GM12878 (cell line): ENCODE results near the gene TRUB1. TPM values are rescaled to one million over a fixed set of nuclear protein-coding genes. Genes with fewer than 3 reads are reported as not detected.

ENCODE experiments used
- ATAC-seq: fragments of 200-7000 bp; cut with Tn5 transposase; 3 replicates; pipeline ENCODE4 v1.9.1; 2020; ENCODE audit warnings: mild to moderate bottlenecking, moderate library complexity
- BruUV-seq: library from RNA; stranded (reverse); fragments of 400-500 nt; replicated peaks from 2 replicates; lab custom pipeline; 2021; lab: Mats Ljungman, UMichigan
- CTCF ChIA-PET: fragments of 300-600 bp; sonication (Branson Sonifier 250); formaldehyde crosslinking; extraction: SDS; loops from one replicate; lab custom pipeline; 2021; ENCODE audit warnings: inconsistent platforms; lab: Yijun Ruan, JAX
- POLR2A ChIA-PET: fragments of 350-600 bp; formaldehyde crosslinking; extraction: SDS; loops from one replicate; lab custom pipeline; 2021; ENCODE audit warnings: inconsistent platforms; lab: Charles Lee
- RAD21 ChIA-PET: fragments of 300-600 bp; sonication (Branson Sonifier 250); formaldehyde crosslinking; loops from one replicate; lab custom pipeline; 2023; ENCODE audit warnings: antibody characterized with exemption; ENCODE audit not compliant: unreplicated experiment; lab: Charles Lee
- SMC1A ChIA-PET: fragments of 300-600 bp; sonication (Branson Sonifier 250); formaldehyde crosslinking; loops from one replicate; lab custom pipeline; 2023; ENCODE audit not compliant: unreplicated experiment, uncharacterized antibody; lab: Charles Lee
- DNase-seq: peaks from one replicate; pipeline ENCODE4 v3.0.0-alpha.2; 2011; ENCODE audit warnings: low read depth, low spot score
- FAIRE-seq: peaks from 3 replicates; lab custom pipeline; 2011; peaks lifted over from hg19 to GRCh38; lab: Jason Lieb, UNC
- H2AFZ ChIP-seq: 2 replicates; pipeline ENCODE4 v1.6.0; 2011; ENCODE audit warnings: low read depth, low read length, control low read depth; ENCODE audit not compliant: control insufficient read depth
- H3K27ac ChIP-seq: 2 replicates; pipeline ENCODE4 v1.5.1; 2011; ENCODE audit warnings: control low read depth; ENCODE audit not compliant: control insufficient read depth, insufficient read depth
- H3K27me3 ChIP-seq, 2 experiments: replicated peaks in 1 of 2; 2 replicates each; pipeline versions ENCODE4 v1.6.0 to v1.6.1; 2011; ENCODE audit warnings: low read length in 1 of 2; ENCODE audit not compliant: control insufficient read depth in 2 of 2, insufficient read depth in 2 of 2
- H3K36me3 ChIP-seq, 2 experiments: 2 replicates each; pipeline ENCODE4 v1.5.1; 2011; ENCODE audit warnings: low read length in 1 of 2; ENCODE audit not compliant: control insufficient read depth in 2 of 2, insufficient read depth in 2 of 2
- H3K4me1 ChIP-seq: 2 replicates; pipeline ENCODE4 v1.6.1; 2011; ENCODE audit warnings: mild to moderate bottlenecking, low read length, moderate library complexity, mixed read lengths; ENCODE audit not compliant: control insufficient read depth, insufficient read depth
- H3K4me2 ChIP-seq: 2 replicates; pipeline ENCODE4 v1.6.0; 2011; ENCODE audit warnings: control low read depth; ENCODE audit not compliant: control insufficient read depth, insufficient read depth
- H3K4me3 ChIP-seq: fragments of 200-600 bp; sonication (generic); 2 replicates; pipeline ENCODE4 v1.5.1; 2016
- H3K79me2 ChIP-seq: 2 replicates; pipeline ENCODE4 v1.6.0; 2011; ENCODE audit warnings: low read length; ENCODE audit not compliant: control insufficient read depth, insufficient read depth
- H3K9ac ChIP-seq: 2 replicates; pipeline ENCODE4 v1.8.0; 2011; ENCODE audit warnings: low read length, control low read depth, mixed read lengths; ENCODE audit not compliant: control insufficient read depth, insufficient read depth
- H3K9me3 ChIP-seq: replicated peaks from 3 replicates; pipeline ENCODE4 v1.5.1; 2011; ENCODE audit warnings: mild to moderate bottlenecking, low read length; ENCODE audit not compliant: control insufficient read depth, insufficient read depth
- H4K20me1 ChIP-seq: 2 replicates; pipeline ENCODE4 v1.6.0; 2011; ENCODE audit not compliant: control insufficient read depth, insufficient read depth
- CBX5 ChIP-seq: sonication (generic); IDR thresholded peaks from 2 replicates; pipeline ENCODE4 v1.6.1; 2016; ENCODE audit warnings: low read depth, moderate library complexity, mild to moderate bottlenecking, inconsistent platforms
- EP300 ChIP-seq, 2 experiments: fragments of 150-350 bp in 1 of 2; IDR thresholded peaks; 2 replicates each; pipeline ENCODE4 v1.6.1; 2011 to 2012; ENCODE audit warnings: low read depth in 2 of 2, low read length in 2 of 2, borderline replicate concordance in 1 of 2, improper control_type of control experiment in 1 of 2, inconsistent platforms in 1 of 2; ENCODE audit not compliant: control insufficient read depth in 1 of 2
- FOS ChIP-seq: IDR thresholded peaks from 3 replicates; pipeline ENCODE4 v1.6.1; 2011; ENCODE audit warnings: borderline replicate concordance; ENCODE audit not compliant: insufficient read length; ENCODE audit errors: extremely low read depth
- FOXK2 ChIP-seq: fragments of 450-650 bp; IDR thresholded peaks from 2 replicates; pipeline ENCODE4 v1.6.1; 2017; ENCODE audit warnings: mild to moderate bottlenecking, moderate library complexity
- IKZF1 ChIP-seq: fragments of 450-650 bp; conservative IDR thresholded peaks from 2 replicates; pipeline ENCODE4 v1.6.1; 2017; ENCODE audit warnings: antibody characterized with exemption, mild to moderate bottlenecking
- JUNB ChIP-seq: IDR thresholded peaks from 2 replicates; pipeline ENCODE4 v1.6.1; 2016; ENCODE audit warnings: antibody characterized with exemption, mild to moderate bottlenecking
- NR2C2 ChIP-seq: IDR thresholded peaks from 2 replicates; pipeline ENCODE4 v1.6.1; 2011; ENCODE audit warnings: borderline replicate concordance, low read depth; ENCODE audit not compliant: control insufficient read depth, insufficient read length
- RAD51 ChIP-seq: fragments of 450-650 bp; IDR thresholded peaks from 2 replicates; pipeline ENCODE4 v1.6.1; 2016; ENCODE audit warnings: moderate library complexity, mild to moderate bottlenecking, inconsistent platforms
- SP1 ChIP-seq: IDR thresholded peaks from one replicate; pipeline ENCODE4 v1.6.1; 2011; ENCODE audit warnings: low read depth, low read length
- TARDBP ChIP-seq: IDR thresholded peaks from 2 replicates; pipeline ENCODE4 v1.6.1; 2016; ENCODE audit warnings: borderline replicate concordance
- YBX1 ChIP-seq: fragments of 450-650 bp; IDR thresholded peaks from 2 replicates; pipeline ENCODE4 v1.6.1; 2016; ENCODE audit warnings: antibody characterized with exemption
- in situ Hi-C: fragments of 300-500 bp; cut with MboI; formaldehyde crosslinking; loops from 9 replicates; pipeline ENCODE4 v1.14.3; 2018; ENCODE audit warnings: mixed read lengths
- intact Hi-C: fragments of 100-400 bp; cut with micrococcal nuclease; formaldehyde crosslinking; loops from one replicate; pipeline ENCODE4 v1.14.2; 2022; ENCODE audit not compliant: unreplicated experiment
- polyA plus RNA-seq, 11 experiments: library from polyadenylated mRNA; depleted of rRNA in 4 of 11; unstranded in 6 of 11; stranded (reverse) in 5 of 11; fragments of >200 nt; fragmentation: Nextera tagmentation in 4 of 11; fragmentation: Illumina TruSeq in 1 of 11; extraction: Ambion mirVana in 4 of 11; extraction: Trizol in 1 of 11; gene quantifications; 1 replicate in 1 of 11; 2 replicates in 10 of 11; pipeline versions ENCODE4 v1.2.1 to v1.2.3, GENCODE V29; 2011 to 2016; ENCODE audit warnings: inconsistent platforms in 2 of 11, missing spikeins in 2 of 11, low read depth in 1 of 11
- total RNA-seq, 4 experiments: library from RNA; depleted of rRNA in 3 of 4; stranded (reverse); fragments of >200 nt in 3 of 4; fragmentation: Illumina TruSeq in 1 of 4; extraction: Trizol in 1 of 4; gene quantifications; 2 replicates each; pipeline versions ENCODE4 v1.2.1 to v1.2.3, GENCODE V29; 2013 to 2021
- TF ChIP-seq, protein P1 (sequence below): IDR thresholded peaks from 2 replicates; pipeline ENCODE4 v1.6.1; 2011; ENCODE audit warnings: low read depth, low read length, improper control_type of control experiment, borderline replicate concordance
- TF ChIP-seq, protein P2 (sequence below): fragments of 450-650 bp; formaldehyde crosslinking; IDR thresholded peaks from 2 replicates; pipeline ENCODE4 v1.4.0; 2020; ENCODE audit warnings: mild to moderate bottlenecking, moderate library complexity
- TF ChIP-seq, protein P3 (sequence below): fragments of 450-650 bp; IDR thresholded peaks from 2 replicates; pipeline ENCODE4 v1.6.1; 2014; ENCODE audit warnings: mild to moderate bottlenecking
- TF ChIP-seq, protein P4 (sequence below): IDR thresholded peaks from 2 replicates; pipeline ENCODE4 v1.6.1; 2012; ENCODE audit warnings: low read depth, low read length, improper control_type of control experiment

TRUB1 gene
- total and polyA plus RNA-seq, 10 of the 15 experiments (the other 5 are each of a cell fraction or from before 2014, with no cell fraction given), result 8.1 to 24.0 (median 15.9) TPM

DNA sequence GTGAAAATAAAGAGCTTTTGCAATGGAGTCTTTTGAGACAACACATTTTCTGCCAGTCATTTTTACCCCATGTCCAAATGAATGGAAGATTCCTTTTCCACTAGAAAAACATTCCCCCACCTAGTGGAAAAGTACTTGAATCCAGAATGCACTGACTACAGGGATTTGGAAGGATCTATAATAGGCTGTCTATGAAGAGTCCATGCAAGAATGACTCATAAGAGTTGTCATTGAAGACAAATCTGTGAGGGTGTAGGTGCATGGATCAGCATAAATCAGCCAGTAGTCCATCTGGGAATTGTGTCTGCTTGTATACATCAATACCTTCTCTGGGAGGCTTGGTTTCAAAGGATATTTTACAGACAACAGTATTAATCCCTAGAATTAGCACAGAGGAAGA lies 32.5 kb upstream of the TRUB1 start:
- in situ Hi-C loops, result no loop called here
- H2AFZ ChIP-seq, result no peak overlapping the region
- no peaks in the 10 kb centered on the region for H4K20me1 ChIP-seq
- H3K27me3 ChIP-seq, result no peaks in the 10 kb centered on the region
- no peak overlapping the region for H3K9ac ChIP-seq
- no peak for TF ChIP-seq EP300 (IDR thresholded peaks at IDR 0.05; ENCODE audit: borderline replicate concordance in 1 of 2, control insufficient read depth in 1 of 2, low read depth in 2 of 2, low read length in 2 of 2)
- no peak for TF ChIP-seq CBX5
- TF ChIP-seq, protein P1, sequence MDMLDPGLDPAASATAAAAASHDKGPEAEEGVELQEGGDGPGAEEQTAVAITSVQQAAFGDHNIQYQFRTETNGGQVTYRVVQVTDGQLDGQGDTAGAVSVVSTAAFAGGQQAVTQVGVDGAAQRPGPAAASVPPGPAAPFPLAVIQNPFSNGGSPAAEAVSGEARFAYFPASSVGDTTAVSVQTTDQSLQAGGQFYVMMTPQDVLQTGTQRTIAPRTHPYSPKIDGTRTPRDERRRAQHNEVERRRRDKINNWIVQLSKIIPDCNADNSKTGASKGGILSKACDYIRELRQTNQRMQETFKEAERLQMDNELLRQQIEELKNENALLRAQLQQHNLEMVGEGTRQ, result no peak
- no peak for TF ChIP-seq TARDBP
- TF ChIP-seq, protein P2, sequence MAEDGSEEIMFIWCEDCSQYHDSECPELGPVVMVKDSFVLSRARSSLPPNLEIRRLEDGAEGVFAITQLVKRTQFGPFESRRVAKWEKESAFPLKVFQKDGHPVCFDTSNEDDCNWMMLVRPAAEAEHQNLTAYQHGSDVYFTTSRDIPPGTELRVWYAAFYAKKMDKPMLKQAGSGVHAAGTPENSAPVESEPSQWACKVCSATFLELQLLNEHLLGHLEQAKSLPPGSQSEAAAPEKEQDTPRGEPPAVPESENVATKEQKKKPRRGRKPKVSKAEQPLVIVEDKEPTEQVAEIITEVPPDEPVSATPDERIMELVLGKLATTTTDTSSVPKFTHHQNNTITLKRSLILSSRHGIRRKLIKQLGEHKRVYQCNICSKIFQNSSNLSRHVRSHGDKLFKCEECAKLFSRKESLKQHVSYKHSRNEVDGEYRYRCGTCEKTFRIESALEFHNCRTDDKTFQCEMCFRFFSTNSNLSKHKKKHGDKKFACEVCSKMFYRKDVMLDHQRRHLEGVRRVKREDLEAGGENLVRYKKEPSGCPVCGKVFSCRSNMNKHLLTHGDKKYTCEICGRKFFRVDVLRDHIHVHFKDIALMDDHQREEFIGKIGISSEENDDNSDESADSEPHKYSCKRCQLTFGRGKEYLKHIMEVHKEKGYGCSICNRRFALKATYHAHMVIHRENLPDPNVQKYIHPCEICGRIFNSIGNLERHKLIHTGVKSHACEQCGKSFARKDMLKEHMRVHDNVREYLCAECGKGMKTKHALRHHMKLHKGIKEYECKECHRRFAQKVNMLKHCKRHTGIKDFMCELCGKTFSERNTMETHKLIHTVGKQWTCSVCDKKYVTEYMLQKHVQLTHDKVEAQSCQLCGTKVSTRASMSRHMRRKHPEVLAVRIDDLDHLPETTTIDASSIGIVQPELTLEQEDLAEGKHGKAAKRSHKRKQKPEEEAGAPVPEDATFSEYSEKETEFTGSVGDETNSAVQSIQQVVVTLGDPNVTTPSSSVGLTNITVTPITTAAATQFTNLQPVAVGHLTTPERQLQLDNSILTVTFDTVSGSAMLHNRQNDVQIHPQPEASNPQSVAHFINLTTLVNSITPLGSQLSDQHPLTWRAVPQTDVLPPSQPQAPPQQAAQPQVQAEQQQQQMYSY (CRISPR knock-in tag), result no peak
- TF ChIP-seq, protein P3, sequence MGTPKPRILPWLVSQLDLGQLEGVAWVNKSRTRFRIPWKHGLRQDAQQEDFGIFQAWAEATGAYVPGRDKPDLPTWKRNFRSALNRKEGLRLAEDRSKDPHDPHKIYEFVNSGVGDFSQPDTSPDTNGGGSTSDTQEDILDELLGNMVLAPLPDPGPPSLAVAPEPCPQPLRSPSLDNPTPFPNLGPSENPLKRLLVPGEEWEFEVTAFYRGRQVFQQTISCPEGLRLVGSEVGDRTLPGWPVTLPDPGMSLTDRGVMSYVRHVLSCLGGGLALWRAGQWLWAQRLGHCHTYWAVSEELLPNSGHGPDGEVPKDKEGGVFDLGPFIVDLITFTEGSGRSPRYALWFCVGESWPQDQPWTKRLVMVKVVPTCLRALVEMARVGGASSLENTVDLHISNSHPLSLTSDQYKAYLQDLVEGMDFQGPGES, result no peak
- no peak for TF ChIP-seq FOXK2
- TF ChIP-seq FOS, result no peak
- TF ChIP-seq, protein P4, sequence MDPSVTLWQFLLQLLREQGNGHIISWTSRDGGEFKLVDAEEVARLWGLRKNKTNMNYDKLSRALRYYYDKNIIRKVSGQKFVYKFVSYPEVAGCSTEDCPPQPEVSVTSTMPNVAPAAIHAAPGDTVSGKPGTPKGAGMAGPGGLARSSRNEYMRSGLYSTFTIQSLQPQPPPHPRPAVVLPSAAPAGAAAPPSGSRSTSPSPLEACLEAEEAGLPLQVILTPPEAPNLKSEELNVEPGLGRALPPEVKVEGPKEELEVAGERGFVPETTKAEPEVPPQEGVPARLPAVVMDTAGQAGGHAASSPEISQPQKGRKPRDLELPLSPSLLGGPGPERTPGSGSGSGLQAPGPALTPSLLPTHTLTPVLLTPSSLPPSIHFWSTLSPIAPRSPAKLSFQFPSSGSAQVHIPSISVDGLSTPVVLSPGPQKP, result no peak
- no peak for TF ChIP-seq IKZF1
- no peak for TF ChIP-seq NR2C2
- TF ChIP-seq SP1, result no peak
- no peak for TF ChIP-seq RAD51
- no peak for TF ChIP-seq JUNB
- TF ChIP-seq YBX1, result no peak
- TF ChIP-seq, all 136 proteins: peak for 0
- ChIA-PET CTCF (no interaction called here), POLR2A (no interaction called here), SMC1A (no interaction called here), RAD21 (no interaction called here)
- Histone ChIP-seq H3K79me2 (no peaks in the 10 kb centered on the region), H3K9me3 (no peaks in the 10 kb centered on the region), H3K4me3 (no peak overlapping the region), H3K36me3 (no peaks in the 10 kb centered on the region), H3K4me2 (no peak overlapping the region), H3K27ac (no peak overlapping the region), H3K4me1 (no peaks in the 10 kb centered on the region)
- intact Hi-C loops, result no loop called here
- DNase-seq, result no peak
- ATAC-seq, result no peak
- FAIRE-seq, result no peak
- BruUV-seq, result no TSS peak
